Forelimb muscle (tissue), 1 donor: ENCODE measurements around the gene USP17L24. TPM values are rescaled to one million over a fixed set of nuclear protein-coding genes. Genes with fewer than 3 reads are reported as not detected.
"Not testable (repeated sequence)": the region's sequence is repeated elsewhere in the genome, so short reads cannot be mapped to it uniquely, and the experiment has no call there.

Experiments used
- DNase-seq: peaks from one replicate; pipeline ENCODE4 v3.0.0-alpha.2; 2013; ENCODE audit warnings: low read depth
- polyA plus RNA-seq: library from polyadenylated mRNA; unstranded; fragments of 120-200 nt; gene quantifications from one replicate; pipeline ENCODE4 v1.2.1, GENCODE V29; 2013; ENCODE audit not compliant: insufficient read length

The USP17L24 gene
- not detected for polyA plus RNA-seq

- not testable (repeated sequence) for DNase-seq
These were observed at the start of gene USP17L24 for GRCh38 chr4:9324865-9325264. Gene USP17L24 (plus strand): TSS chr4:9325165. CDS start chr4:9325165, 0 bp downstream.

GRCh38 chr4:9324191-9324590 lies 774 bp upstream of the USP17L24 start:
- not testable (repeated sequence) for DNase-seq

- not testable (repeated sequence) for DNase-seq
These were observed 4.6 kb downstream of the USP17L24 start, which contains the start of gene USP17L25 for GRCh38 chr4:9329611-9330010. Gene USP17L25 (plus strand): TSS chr4:9329911. CDS start chr4:9329911, 0 bp downstream.

- DNase-seq = not testable (repeated sequence)
These were observed 9.4 kb downstream of the USP17L24 start, which contains the start of gene USP17L26 for GRCh38 chr4:9334358-9334757. Gene USP17L26 (plus strand): TSS chr4:9334658. CDS start chr4:9334658, 0 bp downstream.

GRCh38 chr4:9339103-9339502 lies 14.1 kb downstream of the USP17L24 start, which contains the start of gene USP17L5:
Gene USP17L5 (plus strand): TSS chr4:9339403. CDS start chr4:9339403, 0 bp downstream.
- not testable (repeated sequence) for DNase-seq

- DNase-seq = not testable (repeated sequence)
These were observed 18.9 kb downstream of the USP17L24 start, which contains the start of gene USP17L27 for GRCh38 chr4:9343848-9344247. Gene USP17L27 (plus strand): TSS chr4:9344148. CDS start chr4:9344148, 0 bp downstream.

GRCh38 chr4:9348593-9348992 lies 23.6 kb downstream of the USP17L24 start, which contains the start of gene USP17L28:
Gene USP17L28 (plus strand): TSS chr4:9348893. CDS start chr4:9348893, 0 bp downstream.
- not testable (repeated sequence) for DNase-seq

GRCh38 chr4:9350866-9351265 lies 25.9 kb downstream of the USP17L24 start:
- not testable (repeated sequence) for DNase-seq

- not testable (repeated sequence) for DNase-seq
These were observed 28.4 kb downstream of the USP17L24 start, which contains the start of gene USP17L29 for GRCh38 chr4:9353338-9353737. Gene USP17L29 (plus strand): TSS chr4:9353638. CDS start chr4:9353638, 0 bp downstream.

GRCh38 chr4:9362829-9363228 lies 37.9 kb downstream of the USP17L24 start, which contains the start of gene USP17L30:
Gene USP17L30 (plus strand): TSS chr4:9363129. CDS start chr4:9363129, 0 bp downstream.
- DNase-seq = not testable (repeated sequence)

Other genes starting within 250 kb of the USP17L24 start
- 0.06 TPM for gene FAM90A26, start 154.8 kb upstream of the USP17L24 start, polyA plus RNA-seq
- gene USP17L10, start 114.5 kb upstream of the USP17L24 start, polyA plus RNA-seq = not detected
- not detected for gene USP17L11, start 109.8 kb upstream of the USP17L24 start, polyA plus RNA-seq
- not detected for gene USP17L12, start 105.0 kb upstream of the USP17L24 start, polyA plus RNA-seq
- gene USP17L13, start 100.3 kb upstream of the USP17L24 start, polyA plus RNA-seq = not detected
- gene USP17L15, start 90.8 kb upstream of the USP17L24 start, polyA plus RNA-seq = not detected
- gene USP17L17, start 81.3 kb upstream of the USP17L24 start, polyA plus RNA-seq = not detected
- not detected for gene USP17L18, start 76.5 kb upstream of the USP17L24 start, polyA plus RNA-seq
- gene USP17L19, start 71.8 kb upstream of the USP17L24 start, polyA plus RNA-seq = not detected
- gene USP17L20, start 67.0 kb upstream of the USP17L24 start, polyA plus RNA-seq = not detected
- gene USP17L21, start 62.3 kb upstream of the USP17L24 start, polyA plus RNA-seq = not detected
- not detected for gene USP17L22, start 57.5 kb upstream of the USP17L24 start, polyA plus RNA-seq
- gene USP17L25, start 4.7 kb downstream of the USP17L24 start, polyA plus RNA-seq = not detected
- gene USP17L26, start 9.5 kb downstream of the USP17L24 start, polyA plus RNA-seq = not detected
- not detected for gene USP17L5, start 14.2 kb downstream of the USP17L24 start, polyA plus RNA-seq
- gene USP17L27, start 19.0 kb downstream of the USP17L24 start, polyA plus RNA-seq = not detected
- not detected for gene USP17L28, start 23.7 kb downstream of the USP17L24 start, polyA plus RNA-seq
- not detected for gene USP17L29, start 28.5 kb downstream of the USP17L24 start, polyA plus RNA-seq
- not detected for gene USP17L30, start 38.0 kb downstream of the USP17L24 start, polyA plus RNA-seq
- gene DEFB131A, start 119.2 kb downstream of the USP17L24 start, polyA plus RNA-seq = not detected